HG03558 (cell line): Measurements from ENCODE around the gene A4GALT.
"Not testable (repeated sequence)": the region's sequence is repeated elsewhere in the genome, so short reads cannot be mapped to it uniquely, and the experiment has no call there.

Experiments used
- ATAC-seq: cut with Tn5 transposase; IDR thresholded peaks from one replicate; pipeline ENCODE4 v1.9.1; 2021; ENCODE audit warnings: moderate number of reproducible peaks; ENCODE audit not compliant: unreplicated experiment; ENCODE audit errors: extremely low read depth

Gene A4GALT

GRCh38 chr22:42720263-42721044 is at the start of gene A4GALT:
Gene A4GALT (minus strand): TSS chr22:42720870. CDS start chr22:42693951, 26,919 bp downstream.
- no peak for ATAC-seq

GRCh38 chr22:42770448-42770726 is 49.7 kb upstream of the A4GALT start:
- ATAC-seq: no peak

- peak; percentile 57 for ATAC-seq
Observed at GRCh38 chr22:42769574-42770447, 49.1 kb upstream of the A4GALT start.

GRCh38 chr22:42769238-42769573 is 48.5 kb upstream of the A4GALT start:
- no peak for ATAC-seq

GRCh38 chr22:42768385-42769035 is 47.8 kb upstream of the A4GALT start:
- ATAC-seq: no peak

GRCh38 chr22:42766860-42767259 is 46.2 kb upstream of the A4GALT start:
- no peak for ATAC-seq

GRCh38 chr22:42764895-42765363 is 44.3 kb upstream of the A4GALT start:
- no peak for ATAC-seq

GRCh38 chr22:42763965-42764480 is 43.4 kb upstream of the A4GALT start:
- ATAC-seq: no peak

- no peak for ATAC-seq
Observed at GRCh38 chr22:42760806-42761565, 40.3 kb upstream of the A4GALT start.

- ATAC-seq: no peak
Observed at GRCh38 chr22:42758931-42759629, 38.4 kb upstream of the A4GALT start.

- not testable (repeated sequence) for ATAC-seq
Observed at GRCh38 chr22:42755553-42755952, 34.9 kb upstream of the A4GALT start.

GRCh38 chr22:42755121-42755520 is 34.5 kb upstream of the A4GALT start:
- not testable (repeated sequence) for ATAC-seq

- ATAC-seq: no peak
Observed at GRCh38 chr22:42754658-42755057, 34.0 kb upstream of the A4GALT start.

GRCh38 chr22:42752912-42753311 is 32.2 kb upstream of the A4GALT start:
- no peak for ATAC-seq

GRCh38 chr22:42752230-42752746 is 31.6 kb upstream of the A4GALT start:
- ATAC-seq: no peak

GRCh38 chr22:42750421-42750820 is 29.8 kb upstream of the A4GALT start:
- not testable (repeated sequence) for ATAC-seq

- ATAC-seq: no peak
Observed at GRCh38 chr22:42747701-42748513, 27.2 kb upstream of the A4GALT start.

- ATAC-seq: no peak
Observed at GRCh38 chr22:42745118-42745517, 24.4 kb upstream of the A4GALT start.
